HEK293 (cell line): ENCODE measurements around the gene IL4R.

Experiments used
- CTCF ChIA-PET: fragments of 350-600 bp; formaldehyde crosslinking; extraction: SDS; loops from one replicate; lab custom pipeline; 2021; ENCODE audit warnings: antibody characterized with exemption; lab: Yijun Ruan, JAX
- POLR2A ChIA-PET: fragments of 300-600 bp; formaldehyde crosslinking; extraction: SDS; loops from one replicate; lab custom pipeline; 2020; ENCODE audit warnings: antibody characterized with exemption, inconsistent platforms; lab: Yijun Ruan, JAX
- H3K27ac ChIP-seq: fragments of 200-500 bp; sonication (Bioruptor generic); 2 replicates; pipeline ENCODE4 v1.5.1; 2014; ENCODE audit warnings: low read depth, low read length, control low read depth, inconsistent platforms; ENCODE audit errors: extremely low read depth
- H3K36me3 ChIP-seq, 2 experiments: fragments of 200-500 bp in 1 of 2; sonication (Bioruptor generic) in 1 of 2; 1 replicate in 1 of 2; 2 replicates in 1 of 2; pipeline ENCODE4 v1.5.1; 2014 to 2017; ENCODE audit warnings: inconsistent platforms in 2 of 2, low read length in 2 of 2; ENCODE audit not compliant: control insufficient read depth in 2 of 2, insufficient read depth in 1 of 2
- H3K4me1 ChIP-seq: fragments of 200-500 bp; sonication (Bioruptor generic); 2 replicates; pipeline ENCODE4 v1.5.1; 2014; ENCODE audit warnings: mild to moderate bottlenecking, low read length, inconsistent platforms; ENCODE audit not compliant: control insufficient read depth, insufficient read depth
- H3K4me3 ChIP-seq: 2 replicates; pipeline ENCODE4 v1.5.1; 2011; ENCODE audit warnings: low read depth, mild to moderate bottlenecking, control low read depth, low read length, moderate library complexity
- H3K9me3 ChIP-seq: fragments of 200-500 bp; sonication (Bioruptor generic); 2 replicates; pipeline ENCODE4 v1.5.1; 2014; ENCODE audit warnings: low read depth, low read length, inconsistent platforms; ENCODE audit not compliant: control insufficient read depth, insufficient read depth
- GLI4 ChIP-seq: fragments of 450-650 bp; formaldehyde crosslinking; IDR thresholded peaks from 2 replicates; pipeline ENCODE4 v1.5.1; 2016; ENCODE audit warnings: missing biosample characterization, missing genetic modification characterization
- HOXD13 ChIP-seq: sonication (generic); formaldehyde crosslinking; IDR thresholded peaks from 2 replicates; pipeline ENCODE4 v1.8.0; 2022; ENCODE audit warnings: missing genetic modification reagents, borderline replicate concordance
- INSM2 ChIP-seq: fragments of 450-650 bp; formaldehyde crosslinking; IDR thresholded peaks from 2 replicates; pipeline ENCODE4 v1.5.1; 2016; ENCODE audit warnings: missing biosample characterization, missing genetic modification characterization
- MEIS1 ChIP-seq: sonication (generic); formaldehyde crosslinking; IDR thresholded peaks from 2 replicates; pipeline ENCODE4 v1.8.1; 2022; ENCODE audit warnings: missing genetic modification reagents, mild to moderate bottlenecking, borderline replicate concordance
- OVOL3 ChIP-seq: fragments of 450-650 bp; formaldehyde crosslinking; IDR thresholded peaks from 2 replicates; pipeline ENCODE4 v1.5.1; 2016; ENCODE audit warnings: missing biosample characterization, missing genetic modification characterization
- SETDB1 ChIP-seq: IDR thresholded peaks from one replicate; pipeline ENCODE4 v1.6.1; 2017; ENCODE audit warnings: mild to moderate bottlenecking, low read length, moderate library complexity, mixed read lengths; ENCODE audit not compliant: insufficient read length
- TRIM28 ChIP-seq: IDR thresholded peaks from 2 replicates; pipeline ENCODE4 v1.6.1; 2011; ENCODE audit warnings: low read length, control low read depth, borderline replicate concordance
- YY1 ChIP-seq: fragments of 450-650 bp; formaldehyde crosslinking; IDR thresholded peaks from 2 replicates; pipeline ENCODE4 v1.5.1; 2018; ENCODE audit warnings: missing biosample characterization, missing genetic modification characterization
- ZNF16 ChIP-seq: fragments of 450-650 bp; formaldehyde crosslinking; IDR thresholded peaks from 2 replicates; pipeline ENCODE4 v1.5.1; 2016; ENCODE audit warnings: low read depth, missing biosample characterization, missing genetic modification characterization
- ZNF585B ChIP-seq: fragments of 450-650 bp; formaldehyde crosslinking; IDR thresholded peaks from 2 replicates; pipeline ENCODE4 v1.5.1; 2016; ENCODE audit warnings: missing biosample characterization, missing genetic modification characterization
- ZNF639 ChIP-seq: fragments of 450-650 bp; formaldehyde crosslinking; IDR thresholded peaks from 2 replicates; pipeline ENCODE4 v1.5.1; 2016; ENCODE audit warnings: missing biosample characterization, missing genetic modification characterization
- ZNF76 ChIP-seq: fragments of 450-650 bp; formaldehyde crosslinking; IDR thresholded peaks from 2 replicates; pipeline ENCODE4; 2016; ENCODE audit warnings: low read depth, missing biosample characterization, missing genetic modification characterization, borderline replicate concordance
- ZSCAN18 ChIP-seq: fragments of 450-650 bp; formaldehyde crosslinking; IDR thresholded peaks from 2 replicates; pipeline ENCODE4 v1.5.1; 2016; ENCODE audit warnings: missing biosample characterization, missing genetic modification characterization
- TF ChIP-seq, protein P1 (sequence below): fragments of 450-650 bp; formaldehyde crosslinking; IDR thresholded peaks from 2 replicates; pipeline ENCODE4 v1.5.1; 2016; ENCODE audit warnings: missing biosample characterization, missing genetic modification characterization
- TF ChIP-seq, protein P2 (sequence below): fragments of 450-650 bp; formaldehyde crosslinking; conservative IDR thresholded peaks from 2 replicates; pipeline ENCODE4 v1.5.1; 2016; ENCODE audit warnings: low read depth, missing biosample characterization, missing genetic modification characterization
- TF ChIP-seq, protein P3 (sequence below): fragments of 450-650 bp; formaldehyde crosslinking; IDR thresholded peaks from 2 replicates; pipeline ENCODE4 v1.5.1; 2017; ENCODE audit warnings: missing biosample characterization, missing genetic modification characterization

IL4R gene

GRCh38 chr16:27407133-27407532 lies 93.4 kb downstream of the IL4R start:
- ChIA-PET CTCF (interaction anchor here (0.6 kb wide), 1 partner anchor 143 kb away, joined by 3 read pairs; no protein-coding TSS in a partner anchor), POLR2A (interaction anchor here (0.6 kb wide), 1 partner anchor 19 kb away, joined by 3 read pairs; no protein-coding TSS in a partner anchor)
- Histone ChIP-seq H3K27ac (no peak overlapping the region), H3K9me3 (no peaks in the 10 kb centered on the region), H3K4me1 (no peaks in the 10 kb centered on the region), H3K4me3 (no peak overlapping the region), H3K36me3 (no peaks in the 10 kb centered on the region)
- TF ChIP-seq TRIM28 (no peak), YY1 (no peak), MEIS1 (CRISPR knock-in tag) (no peak), HOXD13 (CRISPR knock-in tag) (no peak), ZNF16 (no peak), ZNF639 (no peak), OVOL3 (tag by site-specific recombination) (no peak), INSM2 (no peak), GLI4 (no peak), ZNF585B (tag by site-specific recombination) (no peak), SETDB1 (no peak), ZSCAN18 (tag by site-specific recombination) (no peak)
- TF ChIP-seq, protein P1, sequence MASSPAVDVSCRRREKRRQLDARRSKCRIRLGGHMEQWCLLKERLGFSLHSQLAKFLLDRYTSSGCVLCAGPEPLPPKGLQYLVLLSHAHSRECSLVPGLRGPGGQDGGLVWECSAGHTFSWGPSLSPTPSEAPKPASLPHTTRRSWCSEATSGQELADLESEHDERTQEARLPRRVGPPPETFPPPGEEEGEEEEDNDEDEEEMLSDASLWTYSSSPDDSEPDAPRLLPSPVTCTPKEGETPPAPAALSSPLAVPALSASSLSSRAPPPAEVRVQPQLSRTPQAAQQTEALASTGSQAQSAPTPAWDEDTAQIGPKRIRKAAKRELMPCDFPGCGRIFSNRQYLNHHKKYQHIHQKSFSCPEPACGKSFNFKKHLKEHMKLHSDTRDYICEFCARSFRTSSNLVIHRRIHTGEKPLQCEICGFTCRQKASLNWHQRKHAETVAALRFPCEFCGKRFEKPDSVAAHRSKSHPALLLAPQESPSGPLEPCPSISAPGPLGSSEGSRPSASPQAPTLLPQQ (tag by site-specific recombination) = no peak
- TF ChIP-seq, all 188 proteins: peak for 0

- TF ChIP-seq ZNF76 (tag by site-specific recombination) = no peak
- TF ChIP-seq, protein P1 (tag by site-specific recombination) = peak; percentile 75
- no peak overlapping the region for H3K4me3 ChIP-seq
- no peaks in the 10 kb centered on the region for H3K36me3 ChIP-seq
- ChIA-PET CTCF (no interaction called here), POLR2A (no interaction called here)
- no peak overlapping the region for H3K27ac ChIP-seq
- H3K9me3 ChIP-seq = no peaks in the 10 kb centered on the region
- H3K4me1 ChIP-seq = no peaks in the 10 kb centered on the region
These were observed 94.3 kb downstream of the IL4R start for GRCh38 chr16:27408012-27408601.

GRCh38 chr16:27408602-27409031 lies 94.8 kb downstream of the IL4R start:
- Histone ChIP-seq H3K36me3 (no peaks in the 10 kb centered on the region), H3K4me1 (no peaks in the 10 kb centered on the region), H3K27ac (no peak overlapping the region), H3K9me3 (no peaks in the 10 kb centered on the region), H3K4me3 (no peak overlapping the region)
- ChIA-PET CTCF (no interaction called here), POLR2A (no interaction called here)
- TF ChIP-seq, protein P2, sequence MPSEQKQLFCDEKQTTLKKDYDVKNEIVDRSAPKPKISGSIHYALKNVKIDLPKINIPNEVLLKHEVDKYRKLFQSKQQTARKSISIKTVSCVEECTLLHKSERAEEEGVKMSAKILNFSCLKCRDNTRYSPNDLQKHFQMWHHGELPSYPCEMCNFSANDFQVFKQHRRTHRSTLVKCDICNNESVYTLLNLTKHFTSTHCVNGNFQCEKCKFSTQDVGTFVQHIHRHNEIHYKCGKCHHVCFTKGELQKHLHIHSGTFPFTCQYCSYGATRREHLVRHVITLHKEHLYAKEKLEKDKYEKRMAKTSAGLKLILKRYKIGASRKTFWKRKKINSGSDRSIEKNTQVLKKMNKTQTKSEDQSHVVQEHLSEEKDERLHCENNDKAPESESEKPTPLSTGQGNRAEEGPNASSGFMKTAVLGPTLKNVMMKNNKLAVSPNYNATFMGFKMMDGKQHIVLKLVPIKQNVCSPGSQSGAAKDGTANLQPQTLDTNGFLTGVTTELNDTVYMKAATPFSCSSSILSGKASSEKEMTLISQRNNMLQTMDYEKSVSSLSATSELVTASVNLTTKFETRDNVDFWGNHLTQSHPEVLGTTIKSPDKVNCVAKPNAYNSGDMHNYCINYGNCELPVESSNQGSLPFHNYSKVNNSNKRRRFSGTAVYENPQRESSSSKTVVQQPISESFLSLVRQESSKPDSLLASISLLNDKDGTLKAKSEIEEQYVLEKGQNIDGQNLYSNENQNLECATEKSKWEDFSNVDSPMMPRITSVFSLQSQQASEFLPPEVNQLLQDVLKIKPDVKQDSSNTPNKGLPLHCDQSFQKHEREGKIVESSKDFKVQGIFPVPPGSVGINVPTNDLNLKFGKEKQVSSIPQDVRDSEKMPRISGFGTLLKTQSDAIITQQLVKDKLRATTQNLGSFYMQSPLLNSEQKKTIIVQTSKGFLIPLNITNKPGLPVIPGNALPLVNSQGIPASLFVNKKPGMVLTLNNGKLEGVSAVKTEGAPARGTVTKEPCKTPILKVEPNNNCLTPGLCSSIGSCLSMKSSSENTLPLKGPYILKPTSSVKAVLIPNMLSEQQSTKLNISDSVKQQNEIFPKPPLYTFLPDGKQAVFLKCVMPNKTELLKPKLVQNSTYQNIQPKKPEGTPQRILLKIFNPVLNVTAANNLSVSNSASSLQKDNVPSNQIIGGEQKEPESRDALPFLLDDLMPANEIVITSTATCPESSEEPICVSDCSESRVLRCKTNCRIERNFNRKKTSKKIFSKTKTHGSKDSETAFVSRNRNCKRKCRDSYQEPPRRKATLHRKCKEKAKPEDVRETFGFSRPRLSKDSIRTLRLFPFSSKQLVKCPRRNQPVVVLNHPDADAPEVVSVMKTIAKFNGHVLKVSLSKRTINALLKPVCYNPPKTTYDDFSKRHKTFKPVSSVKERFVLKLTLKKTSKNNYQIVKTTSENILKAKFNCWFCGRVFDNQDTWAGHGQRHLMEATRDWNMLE (tag by site-specific recombination) = no peak
- TF ChIP-seq, protein P3, sequence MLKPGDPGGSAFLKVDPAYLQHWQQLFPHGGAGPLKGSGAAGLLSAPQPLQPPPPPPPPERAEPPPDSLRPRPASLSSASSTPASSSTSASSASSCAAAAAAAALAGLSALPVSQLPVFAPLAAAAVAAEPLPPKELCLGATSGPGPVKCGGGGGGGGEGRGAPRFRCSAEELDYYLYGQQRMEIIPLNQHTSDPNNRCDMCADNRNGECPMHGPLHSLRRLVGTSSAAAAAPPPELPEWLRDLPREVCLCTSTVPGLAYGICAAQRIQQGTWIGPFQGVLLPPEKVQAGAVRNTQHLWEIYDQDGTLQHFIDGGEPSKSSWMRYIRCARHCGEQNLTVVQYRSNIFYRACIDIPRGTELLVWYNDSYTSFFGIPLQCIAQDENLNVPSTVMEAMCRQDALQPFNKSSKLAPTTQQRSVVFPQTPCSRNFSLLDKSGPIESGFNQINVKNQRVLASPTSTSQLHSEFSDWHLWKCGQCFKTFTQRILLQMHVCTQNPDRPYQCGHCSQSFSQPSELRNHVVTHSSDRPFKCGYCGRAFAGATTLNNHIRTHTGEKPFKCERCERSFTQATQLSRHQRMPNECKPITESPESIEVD (tag by site-specific recombination) = no peak
